SK-N-SH (cell line): Measurements from ENCODE around the gene SHB. TPM values are rescaled to one million over a fixed set of nuclear protein-coding genes. Genes with fewer than 3 reads are reported as not detected.

Experiments used
- CTCF ChIA-PET: fragments of 300-600, 350-600 bp; formaldehyde crosslinking; extraction: SDS; loops from one replicate; lab custom pipeline; 2021; lab: Yijun Ruan, JAX
- POLR2A ChIA-PET: fragments of 350-600 bp; sonication (Branson Sonifier 250); formaldehyde crosslinking; extraction: SDS; loops from one replicate; lab custom pipeline; 2020; ENCODE audit warnings: antibody characterized with exemption, inconsistent platforms; lab: Yijun Ruan, JAX
- DNase-seq: peaks from one replicate; pipeline ENCODE4 v3.0.0; 2012
- H2AFZ ChIP-seq: fragments of 200-600 bp; sonication (generic); 2 replicates; pipeline ENCODE4 v1.8.1; 2016; ENCODE audit warnings: antibody characterized with exemption, mild to moderate bottlenecking, low read depth
- H3F3A ChIP-seq: fragments of 200-600 bp; sonication (generic); replicated peaks from 2 replicates; pipeline ENCODE3; 2016; ENCODE audit warnings: antibody characterized with exemption, mild to moderate bottlenecking; ENCODE audit not compliant: insufficient read depth
- H3K27ac ChIP-seq, 2 experiments: fragments of 200-500 bp in 1 of 2; fragments of 200-600 bp in 1 of 2; sonication (Bioruptor generic) in 1 of 2; sonication (generic), shearing (Covaris generic) in 1 of 2; 2 replicates each; pipeline versions ENCODE4 v1.5.1 to v1.6.1; 2014 to 2016; ENCODE audit warnings: low read depth in 2 of 2, inconsistent platforms in 1 of 2, low read length in 1 of 2, mild to moderate bottlenecking in 1 of 2, mixed read lengths in 1 of 2
- H3K27me3 ChIP-seq: fragments of 200-600 bp; sonication (generic), shearing (Covaris generic); 2 replicates; pipeline ENCODE4 v1.6.1; 2016; ENCODE audit warnings: mixed run types; ENCODE audit not compliant: insufficient read depth
- H3K36me3 ChIP-seq, 2 experiments: fragments of 200-500 bp in 1 of 2; fragments of 200-600 bp in 1 of 2; sonication (Bioruptor generic) in 1 of 2; sonication (generic) in 1 of 2; replicated peaks in 1 of 2; 2 replicates each; pipeline versions ENCODE3 to v1.5.1; 2014 to 2016; ENCODE audit warnings: low read length in 1 of 2, mild to moderate bottlenecking in 1 of 2; ENCODE audit not compliant: insufficient read depth in 2 of 2, control insufficient read depth in 1 of 2
- H3K4me1 ChIP-seq, 2 experiments: fragments of 200-500 bp in 1 of 2; fragments of 200-600 bp in 1 of 2; sonication (Bioruptor generic) in 1 of 2; sonication (generic), shearing (Covaris generic) in 1 of 2; 2 replicates each; pipeline versions ENCODE4 v1.5.1 to v1.6.1; 2014 to 2016; ENCODE audit warnings: low read depth in 1 of 2, low read length in 1 of 2, mixed run types in 1 of 2; ENCODE audit not compliant: insufficient read depth in 2 of 2, control insufficient read depth in 1 of 2
- H3K4me2 ChIP-seq: fragments of 200-600 bp; sonication (generic), shearing (Covaris generic); 2 replicates; pipeline ENCODE4 v1.6.1; 2017; ENCODE audit warnings: mixed run types
- H3K4me3 ChIP-seq, 2 experiments: fragments of 200-500 bp in 1 of 2; fragments of 200-600 bp in 1 of 2; sonication (Bioruptor generic) in 1 of 2; sonication (generic), shearing (Covaris generic) in 1 of 2; 2 replicates each; pipeline versions ENCODE4 v1.5.1 to v1.8.1; 2014 to 2016; ENCODE audit warnings: low read depth in 2 of 2, inconsistent platforms in 1 of 2, low read length in 1 of 2, mild to moderate bottlenecking in 1 of 2, mixed read lengths in 1 of 2, moderate library complexity in 1 of 2
- H3K79me2 ChIP-seq: fragments of 200-600 bp; sonication (generic); 2 replicates; pipeline ENCODE4 v1.8.1; 2017; ENCODE audit warnings: mild to moderate bottlenecking; ENCODE audit not compliant: insufficient read depth
- H3K9ac ChIP-seq: fragments of 200-600 bp; sonication (generic); 2 replicates; pipeline ENCODE4 v1.6.1; 2017; ENCODE audit warnings: mixed run types
- H3K9me2 ChIP-seq: fragments of 200-600 bp; sonication (generic); 2 replicates; pipeline ENCODE4 v1.6.1; 2017; ENCODE audit warnings: mixed run types
- H3K9me3 ChIP-seq: fragments of 200-600 bp; sonication (generic); 2 replicates; pipeline ENCODE4 v1.6.1; 2017; ENCODE audit warnings: mixed run types, mild to moderate bottlenecking, moderate library complexity
- H4K20me1 ChIP-seq: fragments of 200-600 bp; sonication (generic); 2 replicates; pipeline ENCODE4 v1.6.1; 2017; ENCODE audit warnings: mild to moderate bottlenecking, mixed run types; ENCODE audit not compliant: insufficient read depth
- CHD2 ChIP-seq: fragments of 150-350 bp; IDR thresholded peaks from 2 replicates; pipeline ENCODE4 v1.6.1; 2018; ENCODE audit warnings: low read length; ENCODE audit not compliant: partially characterized antibody
- EP300 ChIP-seq, 2 experiments: IDR thresholded peaks; 2 replicates each; pipeline versions ENCODE4 v1.4.0 to v1.6.1; 2012; ENCODE audit warnings: borderline replicate concordance in 1 of 2, low read depth in 1 of 2, low read length in 1 of 2
- FOXM1 ChIP-seq: IDR thresholded peaks from 2 replicates; pipeline ENCODE4 v1.4.0; 2012; ENCODE audit warnings: low read depth, mild to moderate bottlenecking
- GABPA ChIP-seq: IDR thresholded peaks from 2 replicates; pipeline ENCODE4 v1.4.0; 2012; ENCODE audit warnings: low read depth, mild to moderate bottlenecking
- GATA2 ChIP-seq: sonication (generic); formaldehyde crosslinking; IDR thresholded peaks from 2 replicates; pipeline ENCODE4 v1.5.0; 2020; ENCODE audit warnings: mild to moderate bottlenecking, missing genetic modification reagents
- IRF3 ChIP-seq: fragments of 150-350 bp; IDR thresholded peaks from 2 replicates; pipeline ENCODE4 v1.6.1; 2016; ENCODE audit warnings: mild to moderate bottlenecking, low read depth, low read length
- JUND ChIP-seq: IDR thresholded peaks from 2 replicates; pipeline ENCODE4 v1.4.0; 2012
- MAX ChIP-seq: IDR thresholded peaks from 2 replicates; pipeline ENCODE4 v1.4.0; 2012; ENCODE audit warnings: low read depth
- MEF2A ChIP-seq: IDR thresholded peaks from 2 replicates; pipeline ENCODE4 v1.4.0; 2012; ENCODE audit warnings: low read depth, borderline replicate concordance
- NRF1 ChIP-seq: IDR thresholded peaks from 2 replicates; pipeline ENCODE4 v1.6.1; 2012; ENCODE audit warnings: low read depth, mild to moderate bottlenecking, low read length
- RCOR1 ChIP-seq: fragments of 150-350 bp; IDR thresholded peaks from 2 replicates; pipeline ENCODE4 v1.6.1; 2017; ENCODE audit warnings: antibody characterized with exemption, low read length
- REST ChIP-seq: IDR thresholded peaks from 2 replicates; pipeline ENCODE4 v1.6.1; 2012; ENCODE audit warnings: mild to moderate bottlenecking, low read depth, low read length, moderate library complexity
- RFX5 ChIP-seq: IDR thresholded peaks from 2 replicates; pipeline ENCODE4 v1.6.1; 2012; ENCODE audit warnings: mild to moderate bottlenecking, improper control_type of control experiment, low read length
- SIN3A ChIP-seq: IDR thresholded peaks from 2 replicates; pipeline ENCODE4 v1.6.1; 2012; ENCODE audit warnings: low read depth, mild to moderate bottlenecking, low read length, moderate library complexity, borderline replicate concordance
- TCF12 ChIP-seq: IDR thresholded peaks from 2 replicates; pipeline ENCODE4 v1.4.0; 2012
- YY1 ChIP-seq: IDR thresholded peaks from 2 replicates; pipeline ENCODE4 v1.4.0; 2012; ENCODE audit warnings: low read depth, mild to moderate bottlenecking
- WGBS: methylation state at CpG from one replicate; pipeline ENCODE4 v1.1.6; 2017; ENCODE audit warnings: low lambda C conversion rate; 5-methylcytosine and 5-hydroxymethylcytosine counted together
- polyA plus RNA-seq, 3 experiments: library from polyadenylated mRNA; depleted of rRNA; stranded (reverse); fragments of >200 nt; gene quantifications; 2 replicates each; pipeline ENCODE4 v1.2.3, GENCODE V29; 2012
- TF ChIP-seq, protein P1 (sequence below): IDR thresholded peaks from 2 replicates; pipeline ENCODE4 v1.4.0; 2012; ENCODE audit warnings: low read depth, borderline replicate concordance

The SHB gene
- polyA plus RNA-seq, 1 of the 3 experiments (the other 2 are of a cell fraction): 26.0 TPM

- H3K9me2 ChIP-seq: no peaks in the 10 kb centered on the region
- 62% methylated on average over 3 of the region's 3 CpGs for WGBS
- DNase-seq: no peak
- no peak for TF ChIP-seq MEF2A
- no peak for TF ChIP-seq GABPA
- no peak for TF ChIP-seq IRF3
- no peak for TF ChIP-seq CHD2
- no peak for TF ChIP-seq EP300 (IDR thresholded peaks at IDR 0.05; ENCODE audit: borderline replicate concordance in 1 of 2, low read depth in 1 of 2, low read length in 1 of 2)
- no peak for TF ChIP-seq MAX
- TF ChIP-seq RCOR1: no peak
- TF ChIP-seq REST: no peak
- no peak for TF ChIP-seq GATA2 (CRISPR knock-in tag)
- no peak for TF ChIP-seq RFX5
- no peak for TF ChIP-seq SIN3A
- no peak for TF ChIP-seq NRF1
- TF ChIP-seq YY1: no peak
- TF ChIP-seq TCF12: no peak
- TF ChIP-seq FOXM1: no peak
- TF ChIP-seq JUND: no peak
- TF ChIP-seq, protein P1, sequence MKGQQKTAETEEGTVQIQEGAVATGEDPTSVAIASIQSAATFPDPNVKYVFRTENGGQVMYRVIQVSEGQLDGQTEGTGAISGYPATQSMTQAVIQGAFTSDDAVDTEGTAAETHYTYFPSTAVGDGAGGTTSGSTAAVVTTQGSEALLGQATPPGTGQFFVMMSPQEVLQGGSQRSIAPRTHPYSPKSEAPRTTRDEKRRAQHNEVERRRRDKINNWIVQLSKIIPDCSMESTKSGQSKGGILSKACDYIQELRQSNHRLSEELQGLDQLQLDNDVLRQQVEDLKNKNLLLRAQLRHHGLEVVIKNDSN: no peak
- no peak overlapping the region for H3K4me3 ChIP-seq
- no peaks in the 10 kb centered on the region for H3K79me2 ChIP-seq
- no peak overlapping the region for H3K27ac ChIP-seq
- H2AFZ ChIP-seq: no peak overlapping the region
- ChIA-PET POLR2A (interaction anchor here (0.5 kb wide), 1 partner anchor 658 kb away, joined by 3 read pairs; no protein-coding TSS in a partner anchor), CTCF (interaction anchor here (1.1 to 3.2 kb wide), 3 partner anchors 15 to 48 kb away, joined by 3 to 16 read pairs (median 3); no protein-coding TSS in a partner anchor)
- no peaks in the 10 kb centered on the region for H3F3A ChIP-seq
- no peaks in the 10 kb centered on the region for H4K20me1 ChIP-seq
- H3K4me2 ChIP-seq: no peak overlapping the region
- no peaks in the 10 kb centered on the region for H3K36me3 ChIP-seq
- H3K9me3 ChIP-seq: no peaks in the 10 kb centered on the region
- H3K9ac ChIP-seq: no peak overlapping the region
- H3K27me3 ChIP-seq: peaks cover 10% of the 10 kb centered on the region; the same call in 1 of the 2 replicates
- H3K4me1 ChIP-seq: peaks cover 0 to 10% of the 10 kb centered on the region in 2 experiments; a peak in 1 of 4 replicates
Measured at GRCh38 chr9:38106488-38106887, 37.5 kb upstream of the SHB start.
